ENCODE data around the gene FTO.
A peak's percentile ranks its signal among the peaks of the same experiment; 100 is the strongest.
"Not testable (repeated sequence)": the region's sequence is repeated elsewhere in the genome, so short reads cannot be mapped to it uniquely, and the experiment has no call there.

FTO gene

GRCh38 chr16:53872248-53873221, 168.6 kb downstream of the FTO start:
- no peak for DNase-seq

GRCh38 chr16:53876811-53877210, 172.9 kb downstream of the FTO start:
- DNase-seq: no peak

- no peak for DNase-seq
Observed at GRCh38 chr16:53878216-53878615, 174.3 kb downstream of the FTO start.

- DNase-seq: no peak
Observed at GRCh38 chr16:53881371-53881770, 177.4 kb downstream of the FTO start.

- no peak for DNase-seq
Observed at GRCh38 chr16:53882310-53882709, 178.4 kb downstream of the FTO start.

- no peak for DNase-seq
Observed at GRCh38 chr16:53884748-53885147, 180.8 kb downstream of the FTO start.

GRCh38 chr16:53886482-53887378, 182.8 kb downstream of the FTO start:
- no peak for DNase-seq

GRCh38 chr16:53888222-53888621, 184.3 kb downstream of the FTO start:
- DNase-seq: no peak

GRCh38 chr16:53890877-53891276, 186.9 kb downstream of the FTO start:
- DNase-seq: not testable (repeated sequence)

- no peak for DNase-seq
Observed at GRCh38 chr16:53891409-53892139, 187.6 kb downstream of the FTO start.

GRCh38 chr16:53892155-53892554, 188.2 kb downstream of the FTO start:
- peak; percentile 74 for DNase-seq

GRCh38 chr16:53893731-53894435, 189.9 kb downstream of the FTO start:
- peak; percentile 83 for DNase-seq

GRCh38 chr16:53894686-53895085, 190.7 kb downstream of the FTO start:
- DNase-seq: no peak

GRCh38 chr16:53895433-53895832, 191.5 kb downstream of the FTO start:
- no peak for DNase-seq

GRCh38 chr16:53895851-53896250, 191.9 kb downstream of the FTO start:
- DNase-seq: no peak

- DNase-seq: no peak
Observed at GRCh38 chr16:53896722-53897121, 192.8 kb downstream of the FTO start.

- no peak for DNase-seq
Observed at GRCh38 chr16:53898993-53899392, 195.0 kb downstream of the FTO start.

- no peak for DNase-seq
Observed at GRCh38 chr16:53899431-53899830, 195.5 kb downstream of the FTO start.

- no peak for DNase-seq
Observed at GRCh38 chr16:53900667-53901066, 196.7 kb downstream of the FTO start.

GRCh38 chr16:53901408-53901807, 197.5 kb downstream of the FTO start:
- DNase-seq: peak; percentile 32

- no peak for DNase-seq
Observed at GRCh38 chr16:53904533-53904932, 200.6 kb downstream of the FTO start.

- no peak for DNase-seq
Observed at GRCh38 chr16:53905028-53905427, 201.1 kb downstream of the FTO start.

Data from NCI-H1105 treated with DMSO at 0.1 percent for 48 hours (cell line).